HG03469 (cell line): Measurements from ENCODE around the gene HNRNPUL1.

Experiments used
- ATAC-seq: cut with Tn5 transposase; IDR thresholded peaks from one replicate; pipeline ENCODE4 v1.9.1; 2021; ENCODE audit warnings: mild to moderate bottlenecking, moderate library complexity, moderate number of reproducible peaks; ENCODE audit not compliant: unreplicated experiment

HNRNPUL1 gene

GRCh38 chr19:41233748-41234240 lies 30.4 kb upstream of the HNRNPUL1 start:
- ATAC-seq, result no peak

DNA sequence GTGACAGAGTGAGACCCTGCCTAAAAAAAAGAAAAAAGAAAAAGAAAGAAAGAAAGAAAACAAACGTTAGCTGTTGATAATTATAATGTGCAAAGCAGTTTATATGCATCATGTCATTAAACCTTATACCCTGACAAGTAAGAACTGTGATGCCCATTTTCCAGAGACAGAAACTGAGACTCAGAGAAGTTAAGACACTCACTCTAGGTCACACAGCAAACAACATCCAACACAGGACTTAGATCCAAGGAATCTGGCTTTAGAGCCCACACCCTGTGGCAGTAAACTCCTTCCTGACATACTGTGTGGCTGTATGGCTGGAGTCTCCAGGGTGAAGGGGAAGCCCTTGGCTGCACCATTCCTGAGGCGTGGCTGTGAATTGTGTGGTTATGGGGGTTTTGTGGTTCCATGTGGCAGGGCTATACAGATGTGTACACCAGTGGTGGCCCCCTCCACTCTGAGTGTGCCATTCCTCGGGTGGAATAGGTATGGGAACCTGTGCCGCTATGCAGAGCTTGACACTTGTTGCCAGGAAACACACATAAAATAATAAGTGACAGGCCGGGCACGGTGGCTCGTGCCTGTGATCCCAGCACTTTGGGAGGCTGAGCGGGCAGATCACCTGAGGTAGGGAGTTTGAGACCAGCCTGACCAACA lies 29.5 kb upstream of the HNRNPUL1 start:
- ATAC-seq, result no peak

DNA sequence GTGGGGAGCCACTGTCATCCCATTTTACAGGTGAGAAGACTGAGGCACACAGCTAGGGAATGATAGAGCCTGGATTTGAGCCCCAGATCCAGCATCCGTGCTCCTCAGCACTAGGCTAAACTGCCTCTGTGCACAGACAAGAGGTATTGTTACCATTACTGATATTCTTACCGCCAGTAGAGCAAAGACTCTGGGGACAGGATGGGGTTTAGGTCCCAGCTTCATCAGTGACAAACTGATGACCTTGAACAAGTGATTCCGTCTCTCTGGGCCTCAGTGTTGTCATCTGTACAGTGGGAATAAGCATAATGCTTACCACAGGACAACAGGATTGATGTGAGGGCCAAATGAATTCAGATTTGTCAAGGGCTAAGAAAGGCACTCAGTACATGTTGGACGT lies 28.7 kb upstream of the HNRNPUL1 start:
- no peak for ATAC-seq

DNA sequence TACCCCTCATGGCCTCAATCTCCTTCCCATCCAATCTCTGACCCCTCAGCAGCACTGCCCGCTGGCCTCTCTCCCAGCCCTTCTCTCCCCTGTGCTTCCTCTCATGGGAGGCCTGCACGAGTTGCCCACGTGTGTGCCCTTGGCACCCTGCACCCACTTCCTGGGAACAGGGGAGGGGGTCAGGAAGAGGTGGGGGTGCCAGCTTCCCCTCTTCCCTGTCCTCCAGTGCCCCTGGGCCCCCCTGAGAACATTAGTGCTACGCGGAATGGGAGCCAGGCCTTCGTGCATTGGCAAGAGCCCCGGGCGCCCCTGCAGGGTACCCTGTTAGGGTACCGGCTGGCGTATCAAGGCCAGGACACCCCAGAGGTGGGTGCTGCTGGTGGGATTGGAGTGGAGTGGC lies 25.9 kb upstream of the HNRNPUL1 start:
- no peak for ATAC-seq

DNA sequence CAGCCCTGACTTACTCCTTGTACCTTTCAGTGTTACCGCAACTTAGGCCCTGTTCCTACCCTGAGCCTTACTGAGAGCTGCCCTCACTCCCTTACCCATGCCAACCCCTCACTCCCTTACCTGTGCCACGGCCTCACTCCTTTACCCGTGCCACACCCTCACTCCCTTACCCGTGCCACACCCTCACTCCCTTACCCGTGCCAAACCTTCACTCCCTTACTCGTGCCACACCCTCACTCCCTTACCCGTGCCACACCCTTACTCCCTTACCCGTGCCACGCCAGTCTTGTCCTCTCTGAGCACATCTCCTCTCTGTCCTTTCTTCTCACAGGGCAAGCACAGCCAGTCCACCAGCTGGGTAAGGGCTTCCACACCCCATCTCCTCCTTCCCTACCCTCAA lies 24.8 kb upstream of the HNRNPUL1 start:
- no peak for ATAC-seq

DNA sequence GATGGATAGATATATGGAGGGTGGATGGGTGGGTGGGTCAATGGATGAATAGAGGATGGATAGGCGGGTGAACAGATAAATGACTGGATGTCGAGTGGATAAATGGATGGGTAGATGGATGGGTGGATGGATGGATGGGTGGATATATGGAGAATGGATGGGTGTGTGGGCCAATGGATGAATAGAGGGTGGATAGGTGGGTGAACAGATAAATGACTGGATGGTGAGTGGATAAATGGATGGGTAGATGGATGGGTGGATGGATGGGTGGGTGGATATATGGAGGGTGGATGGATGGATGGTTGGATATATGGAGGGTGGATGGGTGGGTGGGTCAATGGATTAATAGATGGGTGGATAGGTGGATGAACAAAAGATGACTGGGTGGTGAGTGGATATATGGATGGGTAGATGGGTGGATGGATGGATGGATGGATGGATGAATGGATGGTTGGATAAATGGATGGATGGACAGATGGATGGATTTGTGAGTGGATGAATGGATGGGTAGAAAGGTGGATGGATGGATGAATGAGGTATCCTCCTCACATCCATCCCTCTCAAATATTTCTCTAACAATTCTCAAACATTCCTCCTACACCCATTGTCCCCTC lies 24.1 kb upstream of the HNRNPUL1 start:
- ATAC-seq, result no peak

- no peak for ATAC-seq
Measured at GRCh38 chr19:41241859-41242258, 22.3 kb upstream of the HNRNPUL1 start.

DNA sequence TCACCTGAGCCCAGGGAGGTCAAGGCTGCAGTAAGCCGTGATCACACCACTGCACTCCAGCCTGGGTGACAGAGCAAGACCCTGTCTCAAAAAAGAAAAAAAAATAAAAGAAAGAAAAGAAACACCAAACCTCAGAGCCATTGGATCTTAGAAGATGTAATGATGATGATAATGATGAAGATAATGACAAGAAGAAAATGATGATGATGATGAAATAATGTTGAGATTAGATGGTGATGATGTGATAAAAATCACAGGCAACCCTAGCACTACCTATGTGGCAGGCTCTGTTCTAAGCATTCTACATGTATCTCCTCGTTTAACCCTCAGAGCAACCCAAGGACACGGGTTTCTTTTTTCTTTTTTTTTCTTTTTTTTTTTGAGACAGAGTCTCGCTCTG lies 20.1 kb upstream of the HNRNPUL1 start:
- ATAC-seq, result no peak

- ATAC-seq, result no peak
Measured at GRCh38 chr19:41245843-41246242, 18.3 kb upstream of the HNRNPUL1 start.

- no peak for ATAC-seq
Measured at GRCh38 chr19:41248895-41249294, 15.3 kb upstream of the HNRNPUL1 start.

- no peak for ATAC-seq
Measured at GRCh38 chr19:41249707-41250423, 14.3 kb upstream of the HNRNPUL1 start.

- no peak for ATAC-seq
Measured at GRCh38 chr19:41253660-41254059, 10.5 kb upstream of the HNRNPUL1 start.

DNA sequence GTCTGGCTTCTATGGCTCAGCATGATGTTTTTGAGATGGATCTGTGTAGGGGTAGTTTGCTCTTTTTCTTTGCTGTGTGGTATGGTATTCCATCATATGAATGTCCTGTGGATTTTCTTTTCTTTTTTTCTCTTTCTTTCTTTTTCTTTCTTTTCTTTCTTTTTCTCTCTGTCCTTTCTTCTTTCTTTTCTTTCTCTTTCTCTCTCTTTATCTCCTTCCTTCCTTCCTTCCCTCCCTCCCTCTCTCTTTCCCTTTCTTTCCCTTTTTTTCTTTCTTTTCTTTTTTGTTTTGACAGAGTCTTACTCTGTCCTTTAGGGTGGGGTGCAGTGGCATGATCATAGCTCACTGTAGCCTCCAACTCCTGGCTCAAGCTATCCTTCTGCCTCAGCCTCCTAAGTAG lies 9.0 kb upstream of the HNRNPUL1 start:
- ATAC-seq, result no peak

GRCh38 chr19:41261474-41262190 lies 2.5 kb upstream of the HNRNPUL1 start:
- no peak for ATAC-seq

GRCh38 chr19:41263042-41263849 lies 926 bp upstream of the HNRNPUL1 start:
- peak; percentile 2 for ATAC-seq

DNA sequence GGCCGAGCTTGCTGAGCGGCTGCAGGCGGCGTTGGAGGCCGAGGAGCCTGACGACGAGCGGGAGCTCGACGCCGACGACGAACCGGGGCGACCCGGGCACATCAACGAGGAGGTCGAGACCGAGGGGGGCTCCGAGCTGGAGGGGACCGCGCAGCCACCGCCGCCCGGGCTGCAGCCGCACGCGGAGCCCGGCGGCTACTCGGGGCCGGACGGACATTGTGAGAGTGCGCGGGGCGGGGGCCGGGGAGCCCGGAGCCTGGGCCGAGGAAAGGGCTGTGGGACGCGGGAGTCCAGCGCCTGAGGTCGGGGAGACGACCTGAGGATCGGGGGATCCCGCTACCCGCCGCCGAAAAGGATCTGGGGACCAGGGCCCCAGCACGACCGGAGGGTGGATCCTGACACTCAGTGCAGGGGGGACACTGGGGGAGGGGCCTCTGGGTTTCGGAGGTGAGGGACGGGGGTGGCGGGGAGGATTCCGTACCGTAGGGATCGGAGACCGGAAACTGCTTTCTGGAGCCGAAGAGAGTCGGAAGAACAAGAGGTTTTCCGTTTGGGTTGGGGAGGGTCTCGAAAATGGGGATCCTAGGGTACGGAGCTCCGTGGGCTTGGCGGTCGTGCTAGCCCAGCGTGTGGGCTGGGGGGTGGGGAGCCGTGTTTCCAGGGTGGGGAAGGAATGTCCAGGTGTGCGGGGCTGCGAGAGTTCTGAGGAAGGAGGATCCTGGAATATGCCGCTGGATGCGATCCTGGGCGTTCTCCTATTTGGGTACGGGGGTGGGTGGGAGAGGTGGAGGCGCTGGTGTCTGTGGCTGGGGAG lies 616 bp downstream of the HNRNPUL1 start:
- ATAC-seq, result no peak

DNA sequence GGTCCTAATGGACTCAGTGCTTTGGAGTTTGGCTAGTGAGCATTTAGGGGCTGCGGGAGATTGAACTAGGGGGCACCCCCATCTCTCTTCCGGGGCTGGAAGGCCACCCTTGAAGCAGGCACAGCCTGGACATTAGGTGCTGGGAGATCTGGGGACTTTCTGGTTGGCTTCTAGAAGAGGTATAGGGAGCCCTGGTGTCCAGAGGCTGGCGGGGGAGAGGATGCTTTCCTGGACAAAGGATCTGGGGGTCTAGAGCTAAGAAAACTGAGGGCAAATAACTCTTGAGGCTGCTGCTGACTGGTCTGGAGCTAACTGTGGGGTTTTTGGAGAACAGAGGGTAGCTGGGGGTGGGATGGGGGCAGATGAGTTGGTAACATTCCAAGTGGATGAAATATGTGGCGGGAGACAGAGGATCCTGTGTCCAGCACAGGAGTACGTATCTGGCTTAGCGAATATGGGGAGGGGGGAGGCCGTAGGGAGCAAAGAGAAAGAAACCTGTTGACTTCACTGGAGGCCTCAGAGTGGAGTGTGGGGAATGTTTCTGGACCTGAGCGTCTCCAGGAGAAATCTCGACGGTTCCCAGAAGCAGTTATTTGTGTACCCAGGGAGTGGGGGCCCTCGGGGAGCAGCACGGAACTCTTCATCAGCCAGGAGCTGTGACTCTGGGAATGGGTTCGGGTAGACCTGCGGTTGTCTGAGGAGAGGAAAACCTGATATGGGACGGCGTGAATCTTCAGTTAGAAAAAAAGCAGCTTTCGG lies 1.4 kb downstream of the HNRNPUL1 start:
- no peak for ATAC-seq

DNA sequence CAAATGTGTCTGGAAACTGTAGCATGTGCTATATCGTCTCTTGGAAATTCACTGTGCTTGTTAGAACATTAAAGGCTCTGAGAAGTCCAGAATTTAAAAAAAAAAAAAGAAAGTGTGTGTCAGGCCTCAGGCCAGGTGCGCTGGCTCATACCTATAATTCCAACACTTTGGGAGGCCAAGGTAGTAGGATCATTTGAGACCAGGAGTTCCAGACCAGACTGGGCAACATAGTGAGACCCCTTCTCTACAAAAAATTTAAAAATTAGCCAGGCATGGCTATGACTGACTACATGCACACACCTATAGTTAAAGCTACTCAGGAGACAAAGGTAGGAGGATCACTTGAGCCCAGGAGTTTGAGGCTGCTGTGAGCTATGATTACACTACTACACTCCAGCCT lies 4.9 kb downstream of the HNRNPUL1 start:
- no peak for ATAC-seq

DNA sequence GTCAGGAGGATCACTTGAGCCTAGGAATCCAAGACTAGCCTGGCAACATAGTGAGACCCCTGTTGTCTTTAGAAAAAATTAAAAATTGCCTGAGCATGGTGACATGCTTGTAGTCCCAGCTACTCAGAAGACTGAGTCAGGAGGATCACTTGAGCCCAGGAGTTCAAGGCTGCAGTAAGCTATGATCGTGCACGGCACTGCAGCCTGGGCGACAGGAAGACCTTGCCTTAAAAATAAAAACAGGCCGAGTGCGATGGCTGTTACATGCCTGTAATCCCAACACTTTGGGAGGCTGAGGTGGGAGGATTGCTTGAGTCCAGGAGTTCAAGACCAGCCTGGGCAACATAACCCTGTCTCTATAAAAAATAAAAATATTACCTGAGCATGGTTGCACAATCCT lies 5.4 kb downstream of the HNRNPUL1 start:
- ATAC-seq, result no peak
